ENCODE data around the gene EDEM3. TPM values are rescaled to one million over a fixed set of nuclear protein-coding genes. Genes with fewer than 3 reads are reported as not detected.

EDEM3 gene
- total and polyA plus RNA-seq, 2 of the 8 experiments (the other 6 are each of a cell fraction or from before 2014, with no cell fraction given) = 1.6 to 14.0 TPM

GRCh38 chr1:184753117-184753516 is 1.5 kb downstream of the EDEM3 start (continued):
- TF ChIP-seq CTBP2 (IDR thresholded peaks at IDR 0.05; ENCODE audit: borderline replicate concordance, insufficient read depth, insufficient read length, low read length) = no peak
- no peak for TF ChIP-seq BCL11A (IDR thresholded peaks at IDR 0.05; ENCODE audit: low read depth in 2 of 2, low read length in 2 of 2)

Data from H1 (cell line).